CD4-positive, alpha-beta T cell treated with Interleukin-17A for 1 hour (primary cell): ENCODE measurements around the gene FER.
"Not testable (repeated sequence)": the region's sequence is repeated elsewhere in the genome, so short reads cannot be mapped to it uniquely, and the experiment has no call there.

Experiments
- DNase-seq: peaks from one replicate; pipeline ENCODE4 v3.0.0-alpha.2; 2020

The FER gene

GRCh38 chr5:109049565-109049964, 301.9 kb downstream of the FER start:
- DNase-seq, result no peak

- not testable (repeated sequence) for DNase-seq
Measured at GRCh38 chr5:109050321-109050720, 302.6 kb downstream of the FER start.

GRCh38 chr5:109052216-109052615, 304.5 kb downstream of the FER start:
- not testable (repeated sequence) for DNase-seq

GRCh38 chr5:109053995-109054417, 306.3 kb downstream of the FER start:
- DNase-seq, result no peak

GRCh38 chr5:109060378-109061025, 312.8 kb downstream of the FER start:
- no peak for DNase-seq

- DNase-seq, result no peak
Measured at GRCh38 chr5:109062664-109063063, 315.0 kb downstream of the FER start.

GRCh38 chr5:109063223-109063622, 315.5 kb downstream of the FER start:
- no peak for DNase-seq

- DNase-seq, result no peak
Measured at GRCh38 chr5:109076741-109077140, 329.0 kb downstream of the FER start.

GRCh38 chr5:109078448-109078847, 330.8 kb downstream of the FER start:
- no peak for DNase-seq

- no peak for DNase-seq
Measured at GRCh38 chr5:109080481-109080880, 332.8 kb downstream of the FER start.

GRCh38 chr5:109080896-109081295, 333.2 kb downstream of the FER start:
- no peak for DNase-seq

- DNase-seq, result no peak
Measured at GRCh38 chr5:109083937-109084336, 336.2 kb downstream of the FER start.

- no peak for DNase-seq
Measured at GRCh38 chr5:109089191-109089590, 341.5 kb downstream of the FER start.

GRCh38 chr5:109099081-109099480, 351.4 kb downstream of the FER start:
- no peak for DNase-seq

- no peak for DNase-seq
Measured at GRCh38 chr5:109100971-109101370, 353.3 kb downstream of the FER start.

- no peak for DNase-seq
Measured at GRCh38 chr5:109102096-109102690, 354.5 kb downstream of the FER start.

GRCh38 chr5:109105631-109106267, 358.1 kb downstream of the FER start:
- no peak for DNase-seq

- no peak for DNase-seq
Measured at GRCh38 chr5:109111680-109112079, 364.0 kb downstream of the FER start.

- DNase-seq, result no peak
Measured at GRCh38 chr5:109113608-109114007, 365.9 kb downstream of the FER start.

- no peak for DNase-seq
Measured at GRCh38 chr5:109121225-109121624, 373.5 kb downstream of the FER start.

GRCh38 chr5:109125755-109126429, 378.2 kb downstream of the FER start:
- no peak for DNase-seq

GRCh38 chr5:109126481-109126880, 378.8 kb downstream of the FER start:
- no peak for DNase-seq

- DNase-seq, result no peak
Measured at GRCh38 chr5:109136906-109137305, 389.2 kb downstream of the FER start.
